NCI-H2171 treated with DMSO at 0.1 percent for 48 hours (cell line): Measurements from ENCODE around the gene EXOC7.

Source experiments
- DNase-seq: peaks from one replicate; lab custom pipeline; 2025; lab: John Stamatoyannopoulos, UW

EXOC7 gene

GRCh38 chr17:76103274-76104139 is at the start of gene EXOC7:
TSS of gene EXOC7 (minus strand) at chr17:76103787. CDS start at chr17:76103692, 95 bp downstream.
- DNase-seq = peak; percentile 94

- no peak for DNase-seq
Observed at GRCh38 chr17:76153202-76153601, 49.6 kb upstream of the EXOC7 start.

- DNase-seq = no peak
Observed at GRCh38 chr17:76152591-76152990, 49.0 kb upstream of the EXOC7 start.

- no peak for DNase-seq
Observed at GRCh38 chr17:76151896-76152454, 48.4 kb upstream of the EXOC7 start.

GRCh38 chr17:76150712-76151622 is 47.4 kb upstream of the EXOC7 start:
- no peak for DNase-seq

- no peak for DNase-seq
Observed at GRCh38 chr17:76149214-76149613, 45.6 kb upstream of the EXOC7 start.

GRCh38 chr17:76148015-76148326 is 44.4 kb upstream of the EXOC7 start:
- DNase-seq = no peak

GRCh38 chr17:76147211-76148014 is 43.8 kb upstream of the EXOC7 start:
- peak; percentile 52 for DNase-seq

GRCh38 chr17:76146053-76146851 is 42.7 kb upstream of the EXOC7 start:
- DNase-seq = no peak

- DNase-seq = peak; percentile 87
Observed at GRCh38 chr17:76145231-76146052, 41.9 kb upstream of the EXOC7 start.

GRCh38 chr17:76142585-76143041 is 39.0 kb upstream of the EXOC7 start:
- DNase-seq = no peak

- no peak for DNase-seq
Observed at GRCh38 chr17:76142039-76142584, 38.5 kb upstream of the EXOC7 start.

GRCh38 chr17:76141212-76142038 is 37.8 kb upstream of the EXOC7 start, which contains the start of gene FOXJ1:
TSS of gene FOXJ1 (minus strand) at chr17:76141245. CDS start at chr17:76140395, 850 bp downstream.
- peak; percentile 89 for DNase-seq

- no peak for DNase-seq
Observed at GRCh38 chr17:76140661-76141211, 37.1 kb upstream of the EXOC7 start.

- no peak for DNase-seq
Observed at GRCh38 chr17:76139801-76140660, 36.4 kb upstream of the EXOC7 start.

- DNase-seq = no peak
Observed at GRCh38 chr17:76138896-76139752, 35.5 kb upstream of the EXOC7 start.
